PFSK-1 (cell line): ENCODE measurements around the gene GRK2.

Experiments used
- FOXP2 ChIP-seq: optimal IDR thresholded peaks from 2 replicates; pipeline ENCODE3; 2011; ENCODE audit warnings: borderline replicate concordance, control low read depth, inconsistent platforms; ENCODE audit not compliant: insufficient read depth; ENCODE audit errors: extremely low read length, extremely low read depth
- POLR2AphosphoS5 ChIP-seq: IDR thresholded peaks from 2 replicates; pipeline ENCODE4 v1.6.1; 2012; ENCODE audit warnings: low read depth, mild to moderate bottlenecking, control low read depth, low read length, moderate library complexity
- SIN3A ChIP-seq: IDR thresholded peaks from 2 replicates; pipeline ENCODE4 v1.6.1; 2012; ENCODE audit warnings: mild to moderate bottlenecking, low read length, moderate library complexity, borderline replicate concordance; ENCODE audit not compliant: insufficient read depth
- TAF1 ChIP-seq: IDR thresholded peaks from 2 replicates; pipeline ENCODE4 v1.6.1; 2012; ENCODE audit warnings: low read length, control low read depth, borderline replicate concordance; ENCODE audit not compliant: insufficient read depth
- TF ChIP-seq, protein P1 (sequence below), 2 experiments: IDR thresholded peaks; 2 replicates each; pipeline versions ENCODE4 v1.6.1 to v1.8.0; 2011 to 2012; ENCODE audit warnings: low read depth in 2 of 2, low read length in 2 of 2, control low read depth in 1 of 2, inconsistent platforms in 1 of 2, mild to moderate bottlenecking in 1 of 2, moderate library complexity in 1 of 2; ENCODE audit not compliant: insufficient read depth in 1 of 2

Gene GRK2

DNA sequence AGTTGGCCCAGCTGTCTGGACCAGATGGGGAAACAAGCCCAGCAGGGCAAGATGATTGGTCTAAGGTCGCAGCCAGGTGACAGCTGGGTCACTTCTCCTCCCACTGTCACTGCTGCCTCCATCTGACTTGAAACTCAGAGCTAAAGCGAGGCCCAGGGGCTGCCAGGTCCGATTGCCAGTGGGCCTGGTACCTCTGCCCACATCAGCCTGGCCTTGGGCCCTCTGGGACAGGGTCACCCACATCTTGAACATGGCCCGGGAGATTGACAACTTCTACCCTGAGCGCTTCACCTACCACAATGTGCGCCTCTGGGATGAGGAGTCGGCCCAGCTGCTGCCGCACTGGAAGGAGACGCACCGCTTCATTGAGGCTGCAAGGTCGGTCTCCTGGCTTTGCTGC lies 42.9 kb downstream of the GRK2 start:
- TF ChIP-seq FOXP2 (no peak), TAF1 (no peak), POLR2AphosphoS5 (no peak), SIN3A (no peak)
- TF ChIP-seq, protein P1, sequence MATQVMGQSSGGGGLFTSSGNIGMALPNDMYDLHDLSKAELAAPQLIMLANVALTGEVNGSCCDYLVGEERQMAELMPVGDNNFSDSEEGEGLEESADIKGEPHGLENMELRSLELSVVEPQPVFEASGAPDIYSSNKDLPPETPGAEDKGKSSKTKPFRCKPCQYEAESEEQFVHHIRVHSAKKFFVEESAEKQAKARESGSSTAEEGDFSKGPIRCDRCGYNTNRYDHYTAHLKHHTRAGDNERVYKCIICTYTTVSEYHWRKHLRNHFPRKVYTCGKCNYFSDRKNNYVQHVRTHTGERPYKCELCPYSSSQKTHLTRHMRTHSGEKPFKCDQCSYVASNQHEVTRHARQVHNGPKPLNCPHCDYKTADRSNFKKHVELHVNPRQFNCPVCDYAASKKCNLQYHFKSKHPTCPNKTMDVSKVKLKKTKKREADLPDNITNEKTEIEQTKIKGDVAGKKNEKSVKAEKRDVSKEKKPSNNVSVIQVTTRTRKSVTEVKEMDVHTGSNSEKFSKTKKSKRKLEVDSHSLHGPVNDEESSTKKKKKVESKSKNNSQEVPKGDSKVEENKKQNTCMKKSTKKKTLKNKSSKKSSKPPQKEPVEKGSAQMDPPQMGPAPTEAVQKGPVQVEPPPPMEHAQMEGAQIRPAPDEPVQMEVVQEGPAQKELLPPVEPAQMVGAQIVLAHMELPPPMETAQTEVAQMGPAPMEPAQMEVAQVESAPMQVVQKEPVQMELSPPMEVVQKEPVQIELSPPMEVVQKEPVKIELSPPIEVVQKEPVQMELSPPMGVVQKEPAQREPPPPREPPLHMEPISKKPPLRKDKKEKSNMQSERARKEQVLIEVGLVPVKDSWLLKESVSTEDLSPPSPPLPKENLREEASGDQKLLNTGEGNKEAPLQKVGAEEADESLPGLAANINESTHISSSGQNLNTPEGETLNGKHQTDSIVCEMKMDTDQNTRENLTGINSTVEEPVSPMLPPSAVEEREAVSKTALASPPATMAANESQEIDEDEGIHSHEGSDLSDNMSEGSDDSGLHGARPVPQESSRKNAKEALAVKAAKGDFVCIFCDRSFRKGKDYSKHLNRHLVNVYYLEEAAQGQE (IDR thresholded peaks at IDR 0.05; ENCODE audit: insufficient read depth in 1 of 2, low read depth in 2 of 2, low read length in 2 of 2), result no peak

- TF ChIP-seq SIN3A, result no peak
- TF ChIP-seq TAF1, result no peak
- TF ChIP-seq, protein P1 (IDR thresholded peaks at IDR 0.05; ENCODE audit: insufficient read depth in 1 of 2, low read depth in 2 of 2, low read length in 2 of 2), result no peak
- no peak for TF ChIP-seq FOXP2
- no peak for TF ChIP-seq POLR2AphosphoS5
These were observed 43.4 kb downstream of the GRK2 start for GRCh38 chr11:67309661-67310061.

DNA sequence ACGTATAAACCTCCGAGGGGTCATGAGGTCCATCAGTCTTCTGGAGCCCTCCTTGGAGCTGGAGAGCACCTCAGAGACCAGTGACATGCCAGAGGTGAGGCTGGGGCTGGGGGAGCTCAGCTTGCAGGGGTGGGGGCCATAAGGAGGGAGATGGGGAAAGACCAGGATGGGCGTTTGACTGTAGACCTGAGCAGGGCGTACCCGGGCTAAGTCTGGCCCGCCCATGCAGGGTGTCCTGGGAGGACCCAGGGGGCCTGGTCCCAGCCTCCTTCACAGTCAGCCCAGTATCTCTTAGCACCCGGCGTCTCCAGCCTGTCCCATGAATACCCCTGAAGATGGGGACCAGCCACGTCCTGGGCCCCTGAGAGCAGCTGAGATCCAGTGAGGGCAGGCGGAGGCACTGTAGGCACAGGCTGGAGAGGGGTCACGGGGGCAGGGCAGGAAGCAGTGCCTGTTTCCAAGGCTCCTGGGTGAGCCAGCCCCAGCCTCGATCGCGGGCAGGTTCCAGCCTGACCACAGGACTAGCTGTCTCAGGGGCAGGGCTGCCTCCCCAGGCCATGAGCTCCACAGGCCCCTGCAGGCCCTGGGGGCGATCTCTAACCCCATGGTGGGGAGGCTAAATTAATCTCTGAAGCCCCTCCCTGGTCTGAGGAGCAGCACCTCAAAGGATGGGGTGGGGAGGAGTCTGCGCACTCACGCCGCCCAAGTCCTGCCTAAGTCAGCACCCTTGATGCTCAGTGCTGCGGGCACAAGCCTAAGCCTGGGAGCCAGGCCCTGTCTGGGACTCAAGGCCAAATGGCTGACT lies 44.2 kb downstream of the GRK2 start:
- TF ChIP-seq POLR2AphosphoS5 (no peak), TAF1 (no peak), FOXP2 (no peak), SIN3A (no peak)
- TF ChIP-seq, protein P1 (IDR thresholded peaks at IDR 0.05; ENCODE audit: insufficient read depth in 1 of 2, low read depth in 2 of 2, low read length in 2 of 2), result no peak

DNA sequence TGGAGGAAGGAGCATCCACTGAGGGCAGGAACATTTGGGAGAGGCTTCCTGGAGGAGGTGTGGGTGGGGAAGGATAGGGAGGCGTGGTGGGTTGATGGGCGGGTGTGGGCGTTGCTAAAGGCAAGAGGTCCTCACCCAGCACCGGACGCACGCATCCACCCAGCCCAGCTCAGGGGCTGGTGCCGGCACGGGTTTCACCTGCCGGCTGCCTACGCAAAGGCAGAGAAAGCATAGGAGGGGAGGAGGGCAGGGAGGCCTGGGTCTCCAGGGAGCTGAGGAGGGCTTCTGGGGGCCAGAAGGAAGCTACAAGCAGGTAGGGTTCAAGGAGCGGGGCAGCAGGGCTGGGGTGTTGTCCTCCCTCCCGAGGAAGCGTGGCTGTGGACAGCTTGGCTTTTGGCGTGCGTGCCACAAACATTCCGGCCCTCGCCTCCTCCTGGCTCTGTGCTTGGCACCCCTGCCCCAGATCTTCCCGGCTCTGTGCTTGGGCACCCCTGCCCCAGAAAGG lies 44.8 kb downstream of the GRK2 start:
- TF ChIP-seq TAF1 (no peak), POLR2AphosphoS5 (no peak)
- TF ChIP-seq, protein P1 (IDR thresholded peaks at IDR 0.05; ENCODE audit: insufficient read depth in 1 of 2, low read depth in 2 of 2, low read length in 2 of 2), result no peak
